HG02610 (cell line): Measurements from ENCODE around the gene DPM1.

Source experiments
- ATAC-seq: cut with Tn5 transposase; IDR thresholded peaks from one replicate; pipeline ENCODE4 v1.9.1; 2021; ENCODE audit warnings: mild to moderate bottlenecking, moderate library complexity; ENCODE audit not compliant: unreplicated experiment

Gene DPM1

DNA sequence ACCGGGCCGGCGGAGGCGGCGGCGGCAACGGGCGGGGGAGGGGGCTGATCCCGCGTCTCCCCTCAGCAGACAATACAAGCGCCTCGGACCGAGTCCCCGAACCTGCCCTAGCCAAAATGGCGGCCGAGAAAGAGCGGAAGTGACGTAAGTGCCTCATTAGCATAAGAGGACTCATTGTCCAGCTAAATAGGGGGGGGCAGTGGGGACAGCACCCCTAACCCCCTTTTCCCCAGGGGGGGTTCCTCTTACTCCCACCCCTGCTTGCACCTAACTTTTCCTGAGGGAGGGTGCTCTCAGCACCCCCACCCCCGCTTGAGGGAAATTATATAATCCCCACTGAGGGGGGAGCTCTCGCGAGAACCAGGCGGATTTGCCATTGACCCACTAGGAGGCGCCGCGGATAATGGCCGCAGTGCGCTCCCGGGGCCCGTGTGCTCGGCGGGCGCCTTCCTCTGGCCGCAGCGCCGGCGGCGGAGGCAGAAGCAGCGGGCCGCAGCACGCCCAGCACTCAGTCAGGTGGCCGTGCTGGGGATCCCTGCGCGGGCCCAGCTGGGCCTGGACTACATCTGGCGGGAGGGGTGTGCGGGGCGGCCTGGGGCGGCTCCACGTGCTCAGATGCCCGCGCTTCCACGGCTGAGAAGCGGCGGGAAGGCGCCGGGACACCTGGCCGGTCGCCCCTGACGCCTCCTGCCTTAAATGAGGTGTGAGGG lies 26.9 kb downstream of the DPM1 start, which contains the start of gene ADNP:
Gene ADNP, minus strand, starts transcription at position 132 of the 710 bp plus-strand sequence. CDS start 27,441 bp downstream, outside the sequence.
- peak; percentile 71 for ATAC-seq

DNA sequence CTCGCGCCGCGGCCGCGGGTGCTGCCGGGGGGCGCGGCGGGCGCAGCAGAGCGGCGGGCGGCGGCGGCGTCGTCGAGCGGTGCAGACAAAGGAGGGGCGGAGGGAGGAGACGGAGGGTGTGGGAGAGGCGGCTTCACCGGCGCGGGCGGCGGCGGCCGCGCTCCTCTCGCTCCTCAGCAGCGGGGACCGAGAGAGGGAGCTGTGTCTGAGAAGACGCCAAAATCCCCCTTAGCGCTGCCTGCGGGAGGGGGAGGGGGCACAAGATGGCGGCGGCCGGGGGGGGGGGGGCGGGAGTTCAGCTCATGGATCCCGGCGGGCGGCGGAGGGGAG lies 27.4 kb downstream of the DPM1 start:
- peak; percentile 20 for ATAC-seq

DNA sequence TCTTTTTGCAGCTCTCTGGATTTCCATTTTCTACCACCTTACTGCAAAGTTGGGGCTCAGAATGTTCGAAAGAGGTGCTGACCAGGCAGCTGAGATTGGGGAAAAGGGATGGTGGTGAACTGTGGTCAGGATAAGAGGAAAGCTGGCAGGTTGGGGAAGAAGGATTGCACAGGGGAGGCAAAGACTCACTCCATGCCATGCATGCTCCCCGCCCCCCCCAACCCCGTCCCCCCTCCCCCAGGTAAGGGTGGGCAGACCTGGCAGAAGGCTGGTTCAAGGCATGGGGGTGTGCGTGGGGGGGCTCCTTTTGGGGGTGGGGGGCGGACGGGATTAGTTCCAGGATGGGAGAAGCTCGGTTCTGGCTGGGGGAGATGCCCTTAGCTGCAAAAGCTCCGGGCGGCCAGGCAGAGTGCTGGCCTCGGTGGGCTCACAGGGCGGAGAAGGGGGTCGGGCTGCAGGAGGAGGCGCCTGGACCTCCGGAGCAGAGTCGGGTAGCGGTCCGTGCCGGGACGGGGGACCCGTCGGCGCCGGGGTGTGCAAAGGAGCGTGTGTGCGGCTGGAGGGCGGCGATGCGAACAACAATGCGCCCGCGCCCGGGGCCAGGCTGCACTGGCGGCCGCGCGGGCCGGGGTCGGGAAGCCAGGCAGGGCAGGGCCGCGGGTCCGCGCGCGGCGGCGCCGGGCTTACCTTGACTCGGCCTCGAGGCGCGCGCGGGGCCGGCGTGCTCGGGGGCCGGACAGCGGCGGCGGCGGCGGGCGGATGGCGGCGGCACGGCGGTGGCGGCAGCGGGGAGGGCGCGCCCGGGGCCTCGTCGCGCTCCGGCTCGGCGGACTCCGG lies 28.0 kb downstream of the DPM1 start:
- peak; percentile 4 for ATAC-seq

DNA sequence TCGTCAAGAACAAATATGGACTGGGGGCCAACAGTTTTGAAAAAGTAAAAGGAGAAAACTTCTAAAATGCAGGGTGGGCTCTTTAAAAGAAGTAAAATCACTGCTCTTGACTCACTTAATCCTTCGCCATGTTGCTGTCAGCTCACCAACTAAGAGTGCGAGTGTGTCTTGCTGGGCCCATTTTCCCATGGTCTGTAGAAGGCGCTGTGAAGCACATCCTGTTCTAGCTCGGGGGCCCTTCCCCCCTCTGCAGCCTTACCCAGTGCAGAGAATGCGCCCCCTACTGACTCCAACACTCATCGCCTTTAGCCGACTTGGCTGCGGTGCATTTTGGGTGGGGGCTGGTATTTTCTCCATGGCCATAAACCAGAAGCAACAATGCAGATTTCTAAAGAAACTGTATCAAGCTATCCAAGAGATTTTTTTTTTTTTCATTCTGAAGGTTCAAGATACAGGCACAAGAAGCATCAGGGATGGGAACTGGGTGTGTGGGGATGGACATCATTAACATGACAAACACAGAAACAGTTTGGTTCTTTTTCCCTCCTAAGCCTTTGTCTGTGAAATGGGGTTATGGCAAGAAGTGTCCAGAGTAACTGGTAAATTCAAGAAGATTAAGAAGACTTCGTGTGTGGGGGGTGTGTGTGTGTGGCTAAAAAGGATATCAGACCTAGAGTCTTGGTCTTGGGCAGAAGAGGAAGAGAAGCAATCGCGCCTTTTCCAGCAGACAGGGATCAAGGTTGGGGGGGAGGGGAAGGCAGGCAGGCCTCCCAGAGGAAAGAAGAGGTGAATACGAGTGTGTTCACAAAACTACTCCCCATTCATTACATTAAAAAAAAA lies 28.8 kb downstream of the DPM1 start:
- peak; percentile 68 for ATAC-seq

DNA sequence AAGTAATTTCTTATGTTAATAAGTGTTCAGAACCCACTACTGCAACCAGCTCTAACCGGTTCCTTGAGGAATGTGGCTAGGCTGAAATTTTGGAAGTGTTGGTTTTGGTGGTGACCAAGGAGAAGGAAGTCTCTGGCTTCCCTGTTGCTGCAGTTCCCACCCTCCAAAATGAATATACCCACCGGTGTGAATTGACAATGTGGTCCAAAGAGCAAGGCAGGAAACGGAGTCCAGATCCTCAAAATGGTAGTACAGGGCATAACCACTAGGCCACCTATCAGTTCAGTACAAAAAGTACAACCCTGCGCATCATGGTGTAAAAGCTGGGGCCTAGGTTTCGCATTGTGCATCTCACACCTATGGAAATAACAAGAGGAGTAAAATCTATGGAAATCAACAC lies 29.9 kb downstream of the DPM1 start:
- no peak for ATAC-seq

DNA sequence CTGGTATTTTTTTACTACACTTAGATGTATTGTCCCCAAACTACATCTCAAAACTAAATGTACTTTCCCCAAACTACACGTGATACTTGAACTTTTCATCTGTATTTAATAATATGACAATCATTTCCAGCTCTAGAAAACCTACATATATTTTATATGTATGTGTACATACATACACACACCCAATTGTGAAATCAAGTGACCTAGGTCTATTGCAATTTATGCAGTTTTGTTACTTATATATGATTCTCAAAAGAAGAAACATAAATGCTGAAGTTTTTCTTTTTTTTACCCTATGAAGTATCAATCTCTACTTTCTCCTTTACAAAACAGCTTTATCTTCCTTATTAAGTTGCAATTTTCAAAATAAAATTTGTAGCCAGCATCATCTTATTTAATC lies 31.8 kb downstream of the DPM1 start:
- ATAC-seq: no peak

DNA sequence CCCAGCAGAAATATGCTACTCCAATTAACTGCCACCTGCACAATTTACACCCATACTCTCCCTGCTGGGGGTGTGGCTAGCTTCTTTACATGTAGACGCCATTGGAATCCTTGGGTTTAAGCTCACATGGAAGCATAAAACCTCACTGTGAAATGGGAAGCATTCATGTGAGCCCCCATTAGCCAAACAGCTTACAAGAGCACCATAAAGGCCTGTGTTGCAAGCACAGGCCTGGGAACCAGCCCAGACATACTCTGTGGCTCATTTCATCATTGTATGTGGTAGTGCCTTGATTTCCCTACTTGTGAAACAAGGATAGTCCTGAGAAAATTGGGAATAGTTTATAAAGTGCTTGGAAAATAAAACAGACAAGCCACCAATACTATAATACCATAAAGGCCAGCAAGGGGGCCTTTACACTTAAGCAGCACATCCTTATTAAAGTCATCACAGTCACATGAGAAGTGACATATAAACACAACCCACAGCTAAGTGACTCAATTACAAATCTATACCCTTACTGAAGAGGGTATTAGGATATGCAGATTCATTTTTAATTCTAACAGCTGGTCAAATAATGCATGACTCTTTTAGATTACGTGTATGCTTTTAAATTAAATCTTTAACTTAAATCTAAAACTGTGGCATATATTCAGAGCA lies 33.9 kb downstream of the DPM1 start:
- ATAC-seq: no peak

DNA sequence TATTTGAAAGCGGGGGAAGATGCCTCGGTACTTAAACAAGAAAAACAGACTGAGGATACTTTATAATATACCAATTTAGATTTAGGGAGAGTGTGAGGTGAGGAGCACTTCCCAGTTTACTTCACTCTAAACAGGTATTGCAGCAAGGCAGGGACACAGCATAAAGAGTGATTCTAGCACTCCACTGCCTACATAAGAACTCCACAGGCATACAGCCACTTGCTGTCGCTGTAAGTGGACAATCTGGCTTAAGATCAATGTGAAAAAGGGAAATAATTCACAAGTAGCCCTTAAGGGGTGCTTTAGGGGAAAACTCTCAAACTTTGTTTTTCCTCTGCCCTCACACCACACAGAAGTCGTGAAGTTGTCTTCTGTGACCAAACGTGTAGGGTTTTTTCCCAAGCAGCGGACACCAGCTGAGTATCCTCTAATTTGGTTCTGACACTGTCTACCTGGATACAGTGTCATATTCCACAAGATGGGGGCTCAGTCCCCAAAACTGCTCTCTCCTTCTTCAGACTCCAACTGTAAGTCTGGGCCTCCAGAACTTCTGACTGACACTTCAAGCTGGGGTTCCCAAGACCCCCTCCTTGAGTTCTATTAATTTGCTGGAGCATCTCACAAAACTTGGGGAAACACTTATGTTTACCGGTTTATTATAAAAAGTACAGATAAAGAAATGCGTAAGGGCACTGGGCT lies 36.4 kb downstream of the DPM1 start:
- no peak for ATAC-seq

DNA sequence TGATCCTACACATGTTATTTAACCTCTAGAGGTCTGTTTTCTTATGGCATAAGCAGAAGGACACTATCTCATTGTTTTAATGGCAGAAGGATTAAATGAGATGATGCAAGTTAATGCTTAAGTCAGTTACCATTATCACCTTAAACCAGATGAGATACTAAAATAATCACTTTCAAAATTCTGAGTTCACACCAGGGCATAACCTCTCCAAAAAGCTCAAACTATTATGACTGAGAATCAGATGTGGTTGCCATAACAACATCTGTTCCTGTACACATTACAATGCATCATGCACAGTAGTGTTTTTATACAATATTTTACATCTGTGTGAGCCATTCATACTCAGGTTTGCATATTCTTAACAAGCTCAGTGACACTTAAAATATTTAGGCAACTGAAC lies 37.3 kb downstream of the DPM1 start:
- no peak for ATAC-seq

DNA sequence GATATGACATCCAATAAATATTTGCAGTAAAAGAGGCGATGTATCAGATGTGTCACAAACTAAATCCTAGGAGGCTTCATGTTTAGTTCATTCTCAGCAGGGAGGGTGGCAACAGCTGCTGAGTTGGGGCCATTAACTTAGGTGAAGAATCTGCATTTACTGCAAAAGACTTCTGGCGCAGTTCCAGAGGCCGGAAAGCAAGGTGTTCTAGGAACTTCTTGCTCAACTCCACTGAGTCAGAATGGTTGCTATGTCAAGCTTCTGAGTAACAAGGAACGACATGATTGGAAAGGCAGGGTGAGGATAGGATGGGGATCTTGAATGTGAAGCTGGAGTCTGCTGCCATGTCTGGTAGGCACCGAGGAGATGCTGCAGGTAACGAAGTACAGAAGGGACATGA lies 38.8 kb downstream of the DPM1 start:
- ATAC-seq: no peak

DNA sequence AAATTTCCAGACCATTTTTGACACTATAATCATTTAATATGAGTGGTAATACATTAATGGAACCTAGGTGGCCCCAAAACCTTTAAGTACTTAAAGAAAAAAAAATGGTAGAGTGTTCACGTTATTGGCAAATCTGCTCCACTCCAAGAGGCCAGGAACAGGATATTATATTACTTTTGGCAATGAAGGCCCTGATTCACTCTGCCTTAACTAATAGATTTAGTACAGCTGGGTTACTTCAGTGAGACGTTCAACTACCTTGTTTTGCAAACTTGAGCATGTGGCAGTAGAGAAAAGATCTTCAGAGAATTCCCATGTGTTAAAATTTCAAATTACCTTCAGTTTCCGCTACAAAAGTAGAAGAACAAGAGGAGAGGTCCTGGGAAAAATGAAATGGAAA lies 39.9 kb downstream of the DPM1 start:
- no peak for ATAC-seq

DNA sequence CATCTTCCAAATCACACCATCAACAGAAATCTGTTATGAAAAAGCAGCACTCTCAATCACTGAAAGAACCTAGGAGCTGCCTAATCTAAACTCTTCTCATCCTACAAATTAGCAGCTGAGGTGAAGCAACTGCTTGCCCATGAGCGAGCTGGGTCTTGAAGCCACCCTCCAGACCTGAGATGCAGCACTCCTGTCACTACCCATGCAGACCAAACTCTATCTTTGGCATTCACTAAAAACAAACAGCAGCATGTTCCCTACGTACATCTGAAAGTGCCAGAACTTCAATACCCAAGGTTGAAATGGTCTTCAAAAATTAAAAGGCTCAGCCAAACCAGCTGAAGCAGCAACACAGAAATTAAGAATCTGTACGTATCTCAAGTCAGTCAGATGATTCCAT lies 41.4 kb downstream of the DPM1 start:
- no peak for ATAC-seq

DNA sequence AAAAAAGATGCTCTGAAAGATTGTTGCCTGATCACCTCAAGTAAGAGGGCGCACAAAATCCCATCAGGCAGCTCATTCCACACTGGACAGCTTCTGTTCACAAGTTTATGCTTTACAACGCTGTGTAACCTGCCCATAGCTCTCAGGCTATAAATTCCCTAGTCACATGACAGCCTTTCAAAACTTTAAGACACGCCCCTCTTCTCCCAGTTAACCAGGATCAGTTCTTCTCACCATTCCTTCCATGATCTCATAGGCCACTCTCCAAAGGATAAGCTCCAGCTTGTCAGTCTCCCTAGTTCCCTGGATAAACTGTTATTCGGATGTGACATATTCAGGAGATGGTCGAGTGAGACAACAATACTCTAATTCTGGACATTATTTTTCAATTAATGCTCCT lies 42.1 kb downstream of the DPM1 start:
- ATAC-seq: no peak

DNA sequence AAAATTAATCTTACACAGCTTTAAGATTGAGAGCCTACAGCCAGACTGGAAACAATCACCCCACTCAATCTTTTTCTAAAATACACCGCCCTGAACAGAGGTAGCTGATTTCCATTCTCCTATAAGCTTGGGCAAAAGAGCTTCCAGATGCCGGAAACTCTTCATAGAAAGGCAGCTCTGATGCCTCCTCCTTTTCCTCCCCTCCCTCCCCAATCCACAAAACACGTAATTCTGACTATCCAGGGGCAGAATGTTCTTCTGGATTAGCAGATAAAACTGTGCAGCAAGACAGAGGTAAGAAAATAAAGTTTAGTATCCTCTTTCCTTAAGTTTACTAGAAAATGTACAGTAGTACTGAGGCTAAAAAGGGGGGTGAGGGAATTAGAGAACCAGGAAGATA lies 42.9 kb downstream of the DPM1 start:
- no peak for ATAC-seq

DNA sequence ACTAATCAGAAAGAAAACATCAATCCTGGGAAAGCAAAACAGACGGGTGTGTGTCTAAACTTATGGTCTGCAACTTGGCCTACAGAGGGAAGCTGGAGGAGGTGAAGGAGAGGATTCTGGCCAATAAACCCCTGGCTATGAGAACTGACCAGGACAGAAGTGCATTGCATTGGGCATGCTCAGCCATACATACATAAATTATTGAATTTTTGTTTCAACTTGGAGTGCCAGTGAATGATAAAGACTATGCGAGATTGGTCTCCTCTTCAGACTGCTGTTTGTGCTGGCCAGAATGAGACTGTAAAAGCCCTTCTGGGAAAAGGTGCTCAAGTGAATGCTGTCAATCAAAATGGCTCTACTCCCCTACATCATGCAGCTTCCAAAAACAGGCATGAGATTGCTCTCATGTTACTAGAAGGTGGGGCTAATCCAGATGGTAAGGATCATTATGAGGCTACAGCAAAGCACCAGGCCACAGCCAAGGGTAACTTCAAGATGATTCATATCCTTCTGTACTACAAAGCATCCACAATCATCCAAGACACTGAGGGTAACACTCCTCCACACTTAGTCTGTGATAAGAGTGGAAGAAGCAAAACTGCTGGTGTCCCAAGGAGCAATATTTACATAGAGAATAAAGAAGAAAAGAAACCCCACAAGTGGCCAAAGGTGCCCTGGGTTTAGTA lies 44.5 kb downstream of the DPM1 start:
- ATAC-seq: peak; percentile 68

DNA sequence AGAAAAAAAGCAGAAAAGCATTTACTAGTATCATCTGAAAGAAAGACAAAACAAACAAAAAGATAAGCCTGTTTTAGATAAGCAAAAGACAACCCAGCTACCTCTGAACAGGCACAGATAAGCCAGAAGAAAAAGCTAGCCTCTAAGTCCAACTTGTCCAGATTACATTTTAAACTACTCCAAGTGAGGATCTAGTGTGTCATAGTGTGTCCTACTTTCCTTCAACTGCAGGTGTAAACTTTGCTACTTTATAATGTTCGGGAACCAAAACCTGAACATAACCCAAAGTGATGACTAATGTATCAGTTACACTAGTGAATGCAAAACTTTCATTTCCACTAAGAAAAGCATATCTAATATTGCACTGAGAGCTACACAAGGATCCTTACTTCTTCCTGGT lies 46.6 kb downstream of the DPM1 start:
- ATAC-seq: peak; percentile 34

DNA sequence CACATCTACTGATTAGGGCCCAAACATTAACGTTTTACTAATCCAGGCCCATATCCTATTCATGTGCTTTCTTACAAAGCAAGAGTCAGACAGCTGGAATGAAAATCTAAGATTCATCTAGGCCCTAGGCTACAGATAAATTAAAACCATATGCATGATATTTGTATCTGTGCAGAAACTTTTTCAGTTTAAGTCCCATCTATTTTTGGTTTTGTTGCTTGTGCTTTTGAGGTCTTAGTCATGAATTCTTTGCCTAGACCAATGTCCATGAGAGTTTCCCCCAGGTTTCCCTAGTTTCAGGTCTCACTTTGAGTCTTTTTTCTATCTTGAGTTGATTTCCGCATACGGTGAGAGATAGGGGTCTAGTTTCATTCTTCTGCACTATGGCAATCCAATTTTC lies 47.3 kb downstream of the DPM1 start:
- ATAC-seq: no peak

DNA sequence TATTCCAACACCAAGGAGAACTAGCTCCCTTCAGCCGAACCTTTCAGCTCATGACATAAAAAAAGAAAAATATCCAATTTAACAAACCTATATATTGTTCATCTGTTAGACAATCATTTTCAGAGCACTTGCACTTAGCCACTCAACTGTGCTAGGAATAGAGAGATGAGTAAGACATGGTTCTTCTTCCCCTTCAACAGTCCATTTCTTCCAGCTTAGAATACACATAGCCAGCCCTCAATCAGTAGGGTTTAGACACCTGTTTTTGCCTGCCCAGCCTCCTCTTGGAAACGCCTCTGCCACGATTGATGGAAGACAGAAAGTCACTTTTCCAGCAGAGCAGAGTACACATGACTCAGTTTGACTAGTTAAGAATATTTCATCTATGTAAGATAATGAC lies 48.9 kb downstream of the DPM1 start:
- no peak for ATAC-seq

DNA sequence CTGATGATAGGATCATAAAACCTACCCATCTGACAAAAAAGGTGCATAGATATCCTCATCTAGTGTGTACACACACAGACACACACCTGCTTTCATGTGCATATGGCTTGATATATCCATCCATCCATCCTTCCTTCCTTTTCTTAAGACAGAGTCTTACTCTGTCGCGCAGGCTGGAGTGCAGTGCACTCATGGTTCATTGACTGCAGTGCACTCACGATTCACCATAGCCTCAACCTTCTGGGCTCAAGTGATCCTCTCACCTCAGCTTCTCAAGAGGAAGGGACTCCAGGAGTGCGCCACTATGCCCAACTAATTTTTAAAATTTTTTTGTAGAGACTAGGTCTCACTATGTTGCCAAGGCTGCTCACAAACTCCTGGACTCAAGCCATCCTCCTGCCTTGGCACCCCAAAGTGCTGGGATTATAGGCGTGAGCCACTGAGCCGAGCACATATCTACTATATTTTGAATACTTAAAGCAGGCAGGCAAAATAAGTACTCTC lies 54.2 kb downstream of the DPM1 start:
- ATAC-seq: no peak
